HG03039 (cell line): ENCODE measurements around the gene CADPS.

Experiments
- ATAC-seq: cut with Tn5 transposase; IDR thresholded peaks from one replicate; pipeline ENCODE4 v1.9.1; 2021; ENCODE audit warnings: mild to moderate bottlenecking, moderate library complexity; ENCODE audit not compliant: unreplicated experiment

Gene CADPS

DNA sequence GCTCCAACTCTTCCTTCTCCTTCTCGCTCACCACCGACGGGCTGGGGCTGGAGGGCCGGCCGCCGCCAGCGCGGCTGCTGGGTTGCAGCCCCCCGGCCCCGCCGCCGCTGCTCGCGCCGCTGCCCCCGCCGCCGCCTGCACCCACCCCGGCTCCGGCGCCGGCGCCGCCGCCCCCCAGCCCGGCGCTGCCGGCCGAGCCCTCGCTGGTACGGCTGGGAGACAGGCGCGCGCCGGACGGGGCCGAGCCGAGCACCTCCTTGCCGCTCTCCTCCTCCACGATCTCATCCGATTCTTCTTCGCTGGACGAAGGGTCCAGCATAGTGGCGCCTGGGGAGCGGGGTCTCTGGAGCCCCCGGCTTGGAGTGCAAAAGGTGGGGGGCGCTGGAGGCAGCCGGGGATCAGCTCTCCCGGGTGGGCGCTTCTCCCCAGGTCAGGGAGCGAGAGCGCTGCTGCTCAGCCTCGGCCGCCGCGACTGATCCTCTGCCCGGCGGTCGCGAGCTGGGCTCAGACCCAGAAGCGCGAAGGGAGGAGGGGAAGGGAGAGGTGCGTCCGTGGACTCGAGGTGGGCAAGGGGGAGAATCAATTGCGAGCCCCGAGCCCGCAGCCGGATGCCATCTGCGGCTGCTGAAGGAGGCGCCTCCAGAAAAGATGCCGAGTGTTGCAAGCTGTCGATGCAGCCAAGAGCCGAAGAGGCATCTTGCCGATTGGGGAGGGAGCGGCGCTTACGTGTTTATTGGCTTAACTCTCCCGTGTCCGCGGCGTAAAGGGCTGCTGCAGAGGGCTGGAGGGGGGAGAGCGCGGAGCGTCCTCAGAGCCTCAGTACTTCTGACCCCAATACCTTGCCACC lies at the start of gene CADPS:
Gene CADPS, minus strand, starts transcription at position 706 of the 847 bp plus-strand sequence. Its CDS starts 387 bp downstream, at position 319.
- ATAC-seq: no peak

DNA sequence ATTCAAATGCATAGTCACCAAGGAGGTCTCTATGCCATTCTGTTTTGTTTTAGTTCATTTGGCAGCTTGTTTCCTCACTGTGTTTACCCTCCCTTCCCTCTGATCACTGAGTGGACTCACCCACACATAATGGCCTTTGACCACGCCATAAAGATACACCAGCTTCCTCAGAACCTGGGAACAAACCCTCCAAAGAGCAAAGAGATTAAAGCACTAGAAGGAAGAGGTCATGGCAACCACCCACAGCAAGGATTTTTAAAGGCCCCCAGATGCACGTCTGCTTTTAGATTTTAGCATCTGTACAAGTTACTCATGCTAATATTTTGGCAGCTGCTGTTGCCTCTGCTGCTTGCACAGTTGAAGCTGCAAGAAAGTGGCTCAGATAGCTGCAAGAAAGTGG lies 47.9 kb upstream of the CADPS start:
- no peak for ATAC-seq

DNA sequence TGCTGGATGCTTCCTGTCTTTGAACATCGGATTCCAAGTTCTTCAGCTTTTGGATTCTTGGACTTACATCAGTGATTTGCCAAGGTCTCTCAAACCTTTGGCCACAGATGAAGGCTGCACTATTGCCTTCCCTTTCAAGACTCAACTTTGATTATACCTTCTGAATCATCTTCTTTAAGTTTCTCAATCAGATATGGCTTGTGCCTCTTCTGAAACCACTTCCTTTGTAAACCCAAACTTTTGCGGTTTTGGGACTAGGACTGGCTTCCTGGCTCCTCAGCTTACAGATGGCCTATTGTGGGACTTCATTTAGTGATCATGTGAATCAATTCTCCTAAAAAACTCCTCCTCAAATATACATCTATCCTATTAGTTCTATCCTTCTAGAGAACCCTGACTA lies 47.1 kb upstream of the CADPS start:
- ATAC-seq: no peak

DNA sequence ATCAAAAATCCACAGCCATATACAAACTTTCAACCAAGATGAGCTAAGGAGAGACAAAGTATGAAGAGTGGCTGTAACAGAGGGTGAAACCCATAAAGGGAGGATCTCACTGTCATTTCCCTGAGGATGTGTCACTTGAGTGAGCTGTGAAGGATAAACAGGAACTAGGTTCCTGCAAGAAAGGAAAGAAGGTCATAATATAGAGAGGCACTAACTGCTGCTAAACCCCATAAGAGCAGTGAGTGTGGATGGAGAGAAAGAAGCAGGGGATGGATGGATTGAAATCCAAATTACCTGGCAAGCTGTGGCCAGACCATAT lies 45.2 kb upstream of the CADPS start:
- ATAC-seq: no peak

DNA sequence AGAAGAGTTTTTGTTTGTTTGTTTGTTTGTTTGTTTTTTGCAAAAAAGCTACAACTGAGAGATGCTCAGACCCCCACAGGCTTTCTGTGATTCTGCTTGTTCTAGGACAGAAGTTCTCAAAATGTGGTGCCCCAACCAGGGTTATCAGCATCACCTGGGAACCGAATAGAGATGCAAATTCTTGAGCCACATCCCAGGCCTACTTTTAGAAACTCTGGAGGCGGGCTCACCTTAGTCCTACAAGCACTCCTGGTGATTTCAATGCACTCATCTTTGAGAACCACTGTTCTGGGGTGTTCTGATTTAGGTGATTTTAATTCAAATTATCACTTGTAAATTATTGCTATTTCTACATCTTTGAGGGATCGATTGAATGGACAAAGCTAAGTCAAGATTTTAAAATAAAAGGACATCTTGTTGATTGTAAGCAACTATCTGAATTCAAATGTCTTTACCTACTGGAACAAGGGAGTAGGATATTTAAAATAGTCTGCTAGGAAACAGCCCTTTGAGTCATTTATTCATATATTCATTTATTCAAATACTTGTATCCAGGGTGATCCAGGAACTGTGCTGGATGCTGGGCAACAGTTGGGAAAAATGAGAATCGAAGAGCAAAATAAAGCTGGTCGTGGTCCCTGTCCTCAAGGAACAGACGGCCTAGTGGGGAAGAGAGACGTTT lies 44.7 kb upstream of the CADPS start:
- ATAC-seq: no peak

DNA sequence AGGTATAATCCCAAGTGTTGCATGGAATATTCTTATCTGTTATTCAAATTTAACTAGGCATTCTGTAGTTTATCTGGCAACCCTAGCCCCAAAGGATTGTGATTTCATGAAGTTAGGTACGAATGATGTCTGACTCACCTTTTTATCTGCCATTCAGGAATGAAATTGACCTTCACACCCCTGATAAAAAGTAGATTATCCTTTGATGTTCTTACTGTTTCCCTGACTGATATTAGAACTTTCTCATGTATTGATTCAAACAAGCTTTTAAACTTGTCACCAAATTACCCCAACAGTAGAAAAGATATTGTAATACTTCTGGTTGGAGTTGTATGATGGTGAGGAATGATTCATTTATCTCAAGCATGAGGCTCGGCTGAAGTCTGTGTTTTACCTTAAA lies 43.6 kb upstream of the CADPS start:
- no peak for ATAC-seq

DNA sequence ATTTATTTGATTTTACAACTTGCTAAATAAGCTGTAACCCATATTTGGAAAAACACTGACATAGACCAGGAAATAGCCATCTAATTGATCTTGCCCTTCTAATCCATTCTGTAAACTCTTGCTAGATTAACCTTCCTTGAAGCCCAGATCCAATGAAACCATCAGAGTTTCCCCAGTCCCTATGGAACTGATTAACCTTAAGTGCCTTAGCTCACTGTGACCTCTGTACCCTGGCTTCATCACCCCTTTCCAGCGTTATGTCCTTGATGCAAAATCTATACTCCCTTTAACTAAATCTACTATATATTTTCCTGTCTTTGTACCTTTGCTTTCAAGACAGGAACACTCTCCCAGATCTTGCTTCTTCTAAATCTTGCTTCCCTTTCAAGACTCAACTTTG lies 42.9 kb upstream of the CADPS start:
- no peak for ATAC-seq

DNA sequence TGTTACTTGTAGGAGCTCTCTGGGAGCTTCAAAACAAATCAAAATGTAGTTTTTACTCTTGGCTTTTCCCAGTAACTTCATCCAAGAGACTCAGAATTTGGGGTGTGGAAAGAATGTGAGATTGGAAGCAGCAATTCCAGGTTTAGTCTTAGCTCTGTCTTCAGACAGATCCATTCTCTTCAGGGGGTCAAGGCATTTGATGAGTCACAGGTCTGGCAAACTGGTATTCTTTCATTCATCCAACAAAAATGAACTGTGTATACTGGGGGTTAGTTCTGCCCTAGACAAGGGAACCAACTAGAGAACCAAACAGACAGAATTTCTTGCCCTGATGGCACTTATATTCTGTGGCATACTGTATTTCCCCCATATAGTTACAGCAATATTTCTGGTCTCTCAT lies 36.3 kb upstream of the CADPS start:
- no peak for ATAC-seq

DNA sequence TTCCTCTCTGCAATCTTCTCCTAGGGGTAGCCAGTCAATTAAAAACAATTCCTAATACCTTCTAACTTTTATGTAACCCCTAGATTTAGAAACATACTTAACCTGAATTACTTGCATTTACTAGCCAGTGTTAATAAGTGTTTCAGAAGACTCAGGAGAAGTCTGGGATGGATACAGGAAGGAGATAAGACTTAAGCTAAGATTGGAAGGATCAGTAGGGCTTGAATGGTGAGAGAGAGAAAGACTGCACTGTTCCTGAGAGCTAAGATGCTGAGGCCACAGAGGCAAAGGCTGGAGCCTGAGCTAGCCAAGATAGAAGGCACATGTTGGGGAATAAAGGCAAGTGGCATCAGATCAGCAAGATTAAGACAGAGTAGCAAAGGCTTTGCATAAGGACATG lies 30.1 kb upstream of the CADPS start:
- ATAC-seq: no peak

DNA sequence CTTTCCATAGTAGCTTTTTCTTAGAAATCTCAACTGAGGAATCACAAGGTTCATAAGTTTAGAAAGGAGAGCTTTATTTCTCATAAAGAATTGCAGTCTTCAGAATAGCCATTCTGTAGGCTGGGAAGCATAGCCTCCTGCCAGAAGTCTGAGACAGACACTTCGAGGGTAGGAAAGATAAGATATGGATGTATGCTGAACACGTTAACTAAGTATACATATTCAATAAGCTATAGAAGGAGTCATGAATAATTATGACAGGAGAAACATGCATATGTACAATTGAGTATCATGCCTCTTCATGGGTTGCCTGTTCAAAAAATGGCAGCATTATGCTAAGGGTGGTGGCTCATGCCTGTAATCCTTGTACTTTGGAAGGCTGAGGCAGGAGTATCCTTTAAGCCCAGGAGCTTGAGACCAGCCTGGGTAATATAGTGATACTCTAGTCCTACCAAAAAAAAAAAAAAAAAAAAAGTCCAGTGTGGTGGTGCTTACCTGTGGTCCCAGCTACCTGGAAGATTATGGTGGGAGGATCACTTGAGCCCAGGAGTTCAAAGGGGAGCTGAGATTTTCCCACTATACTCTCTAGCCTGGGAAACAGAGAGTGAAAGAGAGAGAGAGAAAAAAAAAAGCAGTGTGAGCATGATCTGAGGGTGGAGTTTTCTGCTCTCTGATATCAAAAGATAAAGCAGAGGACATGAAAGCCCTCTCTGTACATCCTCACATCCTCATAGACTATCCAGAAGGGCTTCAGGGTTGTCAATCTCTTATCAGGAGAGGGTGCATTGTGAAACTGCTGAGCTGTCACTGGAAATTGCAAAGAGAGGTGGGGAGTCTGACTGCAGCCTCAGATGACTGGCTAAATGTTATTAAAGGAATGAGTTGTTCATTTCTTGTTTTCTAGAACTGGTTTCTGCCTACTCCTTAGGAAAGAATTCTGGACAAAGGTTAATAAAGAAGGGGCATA lies 23.6 kb upstream of the CADPS start:
- no peak for ATAC-seq

DNA sequence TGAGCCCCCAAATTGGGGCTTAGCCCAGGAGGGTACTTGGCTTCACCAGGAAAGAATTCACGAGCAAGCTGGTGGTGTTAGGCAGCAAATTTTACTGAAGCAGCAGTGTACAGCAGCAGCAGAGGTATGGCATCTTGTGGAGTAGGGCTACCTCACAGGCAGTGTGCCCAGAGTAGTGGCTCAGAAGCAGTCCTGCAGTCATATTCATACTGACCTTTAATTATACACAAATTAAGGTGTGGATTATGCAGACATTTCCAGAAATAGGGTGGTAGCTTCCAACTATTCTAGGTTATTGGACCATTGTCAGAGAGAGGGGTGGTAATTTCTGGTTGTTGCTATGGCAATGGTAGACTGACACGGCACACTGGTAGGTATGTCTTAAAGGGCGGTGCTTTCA lies 20.7 kb upstream of the CADPS start:
- no peak for ATAC-seq

DNA sequence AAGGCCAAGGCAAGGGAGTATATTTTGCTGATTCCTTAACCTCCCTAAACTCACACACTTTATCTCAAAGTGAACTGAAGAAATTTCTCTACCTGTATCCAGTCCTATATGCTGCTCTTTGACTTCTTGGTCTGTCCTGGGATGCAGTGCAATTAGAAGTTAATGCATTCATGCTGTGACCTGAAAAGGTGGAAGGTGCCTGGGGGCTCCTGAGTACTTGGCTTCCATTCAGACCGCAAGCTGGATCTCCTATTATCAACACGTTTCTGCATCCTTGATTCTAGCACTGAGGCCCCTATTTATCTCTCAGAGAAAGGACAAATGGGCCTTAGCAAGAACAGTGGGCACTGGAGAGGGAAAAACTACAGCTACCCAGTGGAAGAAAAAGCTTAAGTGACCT lies 17.7 kb upstream of the CADPS start:
- ATAC-seq: no peak

DNA sequence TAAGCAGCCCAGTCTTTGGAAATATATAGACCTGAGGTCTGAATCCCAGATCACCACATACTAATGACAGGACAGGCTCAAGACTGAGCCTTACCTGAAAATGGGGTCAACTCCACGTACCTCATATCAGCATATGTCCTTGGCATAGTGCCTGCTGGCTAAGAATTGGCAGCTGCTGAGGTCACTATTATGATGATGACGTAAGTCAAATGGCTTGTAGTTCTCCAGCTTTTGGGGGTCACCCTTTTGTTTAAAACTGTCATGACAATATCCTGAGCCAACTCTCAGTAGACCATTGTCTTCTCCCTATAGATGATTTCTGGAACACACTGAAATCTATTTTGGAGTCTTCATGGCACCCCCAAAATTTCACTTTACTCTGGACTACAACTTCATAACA lies 16.8 kb upstream of the CADPS start:
- no peak for ATAC-seq

DNA sequence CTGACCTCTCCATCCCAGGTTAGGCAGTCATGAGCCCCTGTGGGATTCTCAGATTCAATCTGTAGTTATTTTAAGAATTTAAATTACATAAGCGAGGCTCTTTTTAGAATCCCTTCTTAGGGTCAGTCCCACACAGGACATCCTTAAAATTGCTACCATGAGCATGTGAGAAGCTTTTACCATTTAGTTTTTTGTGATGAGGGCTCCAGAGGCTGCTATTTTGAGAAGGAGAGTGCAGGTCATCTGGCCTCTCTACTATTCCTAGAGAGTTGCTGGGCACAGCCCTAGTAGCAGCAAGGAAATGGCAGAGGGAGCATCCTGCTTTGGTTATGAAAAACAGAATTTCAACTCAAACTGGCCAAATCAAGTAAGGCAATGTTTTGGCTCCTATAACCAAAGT lies 13.6 kb upstream of the CADPS start:
- ATAC-seq: no peak

DNA sequence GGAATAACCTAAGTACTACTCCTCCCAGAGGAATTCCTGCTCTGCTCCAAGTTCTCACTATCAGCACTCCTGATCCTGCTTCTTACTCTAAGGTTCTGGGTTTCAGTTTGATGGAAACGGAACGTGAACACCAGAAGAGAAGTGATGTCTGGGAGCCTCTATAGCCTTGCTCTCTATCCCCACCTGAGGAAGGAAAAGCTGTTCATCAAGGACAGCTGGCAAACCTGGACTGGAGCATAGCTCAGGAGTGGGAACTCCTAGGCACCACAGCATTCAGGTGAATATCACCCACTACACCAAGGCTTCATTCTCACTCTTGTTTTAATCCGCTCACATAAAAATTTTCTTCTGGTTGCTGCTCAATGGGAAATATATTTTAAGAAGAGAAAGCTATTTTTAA lies 13.0 kb upstream of the CADPS start:
- ATAC-seq: no peak

DNA sequence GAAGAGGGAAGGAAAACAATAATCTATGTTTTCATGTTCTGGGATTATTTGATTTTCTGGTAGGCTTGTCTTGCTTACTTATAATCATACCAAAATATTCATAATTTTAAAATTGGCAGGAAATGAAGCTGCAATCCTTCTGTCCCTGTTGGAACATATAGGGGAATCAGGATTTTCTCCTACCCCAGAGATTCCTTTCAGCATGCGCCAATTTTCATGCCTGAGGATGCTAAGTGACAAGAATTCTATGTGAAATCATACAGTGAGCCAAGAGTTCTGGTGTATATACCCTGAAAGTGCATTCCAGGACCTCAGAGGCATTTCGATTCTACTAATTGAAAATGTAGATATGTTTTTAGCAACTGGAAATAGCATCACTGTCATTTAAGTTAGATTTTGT lies 9.9 kb upstream of the CADPS start:
- no peak for ATAC-seq

DNA sequence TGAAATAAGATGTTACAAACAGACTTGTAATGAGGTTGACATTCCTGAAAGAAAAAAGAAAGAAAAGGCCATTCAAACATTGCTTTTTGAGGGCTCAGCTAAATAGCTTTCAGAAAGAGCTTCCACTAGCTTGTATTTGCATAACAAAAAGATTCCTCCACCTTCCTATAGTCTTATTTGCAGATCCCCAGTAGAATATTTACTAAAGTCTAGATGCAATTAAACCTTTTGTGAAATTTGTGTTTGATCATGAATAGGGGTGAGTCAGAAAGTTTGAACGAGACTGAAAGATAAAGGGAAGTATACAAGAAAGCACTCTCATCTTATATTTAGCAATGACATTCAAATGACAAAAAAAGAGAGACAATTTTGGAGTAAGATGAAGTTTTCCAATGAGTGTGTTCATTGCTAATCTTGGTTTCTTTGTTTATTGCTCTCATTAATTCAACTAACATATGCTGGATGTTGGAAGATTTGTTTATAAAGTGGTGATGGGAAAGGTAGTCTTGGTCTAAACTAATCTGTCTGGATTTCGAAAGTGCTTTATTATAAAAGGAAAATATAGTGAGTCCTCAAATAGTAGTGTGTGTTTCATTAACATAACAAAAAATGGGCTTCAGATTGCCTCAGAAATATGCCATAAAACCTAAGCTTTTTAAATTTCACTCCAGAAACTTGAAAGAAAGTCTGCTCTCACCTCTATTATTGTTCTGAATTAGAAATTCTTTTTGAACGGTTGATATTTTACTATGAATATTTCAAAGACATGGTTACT lies 9.1 kb upstream of the CADPS start:
- ATAC-seq: no peak

DNA sequence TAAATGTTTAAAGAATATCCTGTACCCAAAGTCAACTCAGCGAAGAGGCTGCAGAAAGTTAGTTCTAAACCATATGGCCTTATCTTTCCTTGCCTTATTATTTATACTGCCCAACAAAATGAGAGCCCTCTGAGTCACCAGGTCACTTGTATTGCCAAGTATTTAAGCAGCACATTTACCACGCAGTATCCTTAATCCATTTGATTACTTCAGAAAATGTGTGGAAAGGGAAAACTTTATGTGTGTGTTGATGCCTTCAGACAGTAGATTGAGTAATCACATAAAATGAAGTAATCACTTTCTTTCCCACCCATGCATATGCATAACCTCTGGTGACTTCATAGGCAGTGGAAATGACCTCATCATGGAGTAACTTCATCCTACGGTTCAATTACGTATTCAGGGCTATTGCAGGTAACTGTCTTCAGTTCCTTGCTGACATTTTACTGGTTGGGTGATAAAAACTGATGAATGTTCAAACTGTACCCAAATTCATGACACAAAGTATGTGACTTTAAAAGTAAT lies 7.5 kb upstream of the CADPS start:
- ATAC-seq: no peak

DNA sequence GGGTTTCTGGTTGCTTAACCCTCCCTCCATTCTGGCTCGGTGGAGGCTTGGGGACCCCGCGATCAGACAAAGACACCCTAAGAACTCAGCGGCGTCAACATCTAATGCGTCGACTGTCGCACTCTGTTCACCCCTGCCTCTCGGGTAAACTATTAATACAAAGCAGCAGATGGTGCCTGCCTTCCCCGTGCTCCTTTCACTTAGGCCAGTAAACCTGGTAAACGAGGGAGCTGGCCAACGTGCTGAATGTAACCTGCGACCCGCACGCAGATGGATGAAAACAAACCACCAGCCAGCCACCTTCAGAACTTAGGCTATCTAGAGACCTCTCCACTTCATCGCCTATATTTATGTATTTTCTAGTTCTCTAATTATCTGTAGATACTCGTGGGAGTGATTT lies 848 bp upstream of the CADPS start:
- no peak for ATAC-seq

DNA sequence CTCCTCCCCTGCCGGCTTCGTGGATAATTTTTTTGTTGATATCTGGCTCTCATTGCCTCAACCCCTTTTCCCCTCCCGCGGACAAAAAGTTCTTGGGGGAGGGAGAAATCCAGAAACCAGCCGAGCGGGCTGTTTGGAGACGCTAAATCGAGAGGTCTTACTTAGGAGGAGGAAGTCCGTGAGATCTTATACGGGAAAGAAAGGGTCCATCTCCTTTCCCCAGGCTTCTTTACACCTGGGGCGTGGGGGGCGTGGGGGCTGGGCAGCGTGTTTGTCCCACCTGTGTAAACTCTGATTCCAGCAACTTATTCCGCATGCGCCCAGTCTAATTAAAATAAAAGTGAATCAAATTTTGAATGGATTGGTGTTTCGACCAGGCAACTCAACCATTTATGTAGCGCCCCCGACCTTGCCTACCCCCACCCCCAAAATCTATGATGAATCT lies 364 bp upstream of the CADPS start:
- ATAC-seq: no peak
